GM19238 (cell line): ENCODE data around the gene IFNA7.
"Not testable (repeated sequence)": the region's sequence is repeated elsewhere in the genome, so short reads cannot be mapped to it uniquely, and the experiment has no call there.

Source experiments
- DNase-seq: peaks from one replicate; pipeline ENCODE4 v3.0.0; 2011; ENCODE audit warnings: low spot score; ENCODE audit not compliant: insufficient read length

The IFNA7 gene

DNA sequence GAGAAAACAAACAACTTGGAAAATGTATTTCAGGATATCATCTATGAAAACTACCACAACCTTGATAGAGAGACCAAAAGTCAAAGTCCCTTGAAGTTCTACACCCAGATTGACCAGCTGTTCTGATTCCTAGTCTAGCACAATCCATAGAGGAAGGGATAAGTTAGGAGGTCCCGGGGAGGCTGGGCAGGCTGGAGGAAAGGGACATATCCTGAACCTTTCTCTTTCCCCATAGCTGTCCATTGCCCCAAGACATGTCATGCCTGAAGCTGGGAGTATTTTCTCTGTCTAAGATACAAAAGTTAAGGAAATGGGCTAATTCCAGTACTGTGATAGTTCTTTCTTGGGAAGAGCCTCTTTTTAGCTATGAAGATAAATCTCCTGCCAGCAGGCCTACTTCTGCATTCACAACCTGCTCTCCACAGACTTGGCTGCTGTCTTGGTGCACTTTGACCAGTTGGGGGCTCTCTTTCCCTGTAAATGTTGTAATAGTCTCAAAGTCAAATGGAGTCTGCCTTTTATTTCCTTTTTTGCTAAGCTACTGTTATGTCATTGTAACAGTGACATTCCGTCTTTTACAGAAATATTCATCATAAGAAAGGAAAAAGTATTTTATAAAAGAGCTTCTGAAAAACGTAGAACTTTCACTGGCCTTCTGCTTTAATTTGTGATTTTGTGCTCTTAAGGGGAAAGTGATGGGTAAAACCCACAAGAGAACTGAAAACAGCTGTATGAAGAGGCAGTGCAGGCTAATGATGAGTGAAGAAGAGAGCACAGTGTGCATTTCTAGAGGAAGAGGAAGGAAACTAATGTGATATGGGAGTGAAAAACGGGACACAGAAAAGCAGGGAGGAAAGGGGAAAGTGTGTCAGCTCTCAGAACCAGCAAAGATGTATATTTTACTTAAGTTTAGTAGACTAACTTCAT lies 18.9 kb downstream of the IFNA7 start:
- DNase-seq: not testable (repeated sequence)

DNA sequence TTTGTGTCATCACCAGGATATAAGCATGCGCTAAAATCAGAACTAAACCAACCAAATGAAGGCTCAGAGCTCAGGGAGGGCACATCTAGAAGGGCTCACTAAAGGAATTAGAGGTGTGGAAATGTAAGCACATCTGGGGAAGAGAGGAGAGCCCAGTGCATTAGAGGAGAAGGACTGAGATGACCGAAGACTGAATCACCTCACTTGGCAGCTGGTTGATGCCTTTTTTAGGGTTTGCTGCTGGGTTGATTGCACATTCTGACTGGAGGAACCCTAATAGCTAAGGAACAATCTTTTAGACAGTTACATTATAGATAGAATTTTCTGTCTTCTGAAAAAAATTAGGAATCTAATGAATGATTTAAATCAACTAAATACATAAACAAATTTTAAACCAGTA lies 27.3 kb downstream of the IFNA7 start:
- DNase-seq: no peak

DNA sequence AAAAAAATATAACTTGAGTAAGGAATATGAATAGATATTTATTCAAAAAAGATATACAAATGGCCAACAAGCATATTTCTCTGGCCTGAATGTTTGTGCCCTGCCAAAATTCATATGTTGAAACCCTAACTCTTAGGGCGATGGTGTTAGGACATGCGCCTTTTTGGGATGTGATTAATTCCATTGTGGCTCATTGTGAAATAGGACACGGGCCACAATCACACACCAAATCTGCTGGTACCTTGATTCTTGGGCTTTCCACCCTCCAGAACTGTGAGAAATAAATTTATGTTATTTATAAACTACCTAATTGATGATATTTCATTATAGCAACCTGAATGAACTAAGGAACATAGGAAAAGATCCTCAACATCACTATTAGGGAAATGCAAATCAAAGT lies 29.8 kb downstream of the IFNA7 start:
- no peak for DNase-seq

DNA sequence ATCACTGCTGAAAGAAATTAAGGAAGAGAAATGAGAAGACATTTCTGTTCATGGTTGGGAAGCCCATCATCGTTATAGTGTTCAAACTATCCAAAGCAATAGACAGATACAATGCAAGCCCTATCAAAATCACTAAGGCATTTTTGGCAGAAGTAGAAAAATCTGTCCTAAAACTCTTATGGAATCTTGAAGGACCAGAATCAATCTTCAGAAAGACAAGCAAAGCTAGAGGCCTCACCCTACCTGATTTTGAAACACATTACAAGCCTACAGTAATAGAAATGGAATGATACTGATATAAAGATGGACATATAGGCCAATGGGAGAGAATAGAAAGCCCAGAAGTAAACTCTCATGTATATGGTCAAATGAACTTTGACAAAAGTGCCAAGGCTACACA lies 30.7 kb downstream of the IFNA7 start:
- DNase-seq: no peak

DNA sequence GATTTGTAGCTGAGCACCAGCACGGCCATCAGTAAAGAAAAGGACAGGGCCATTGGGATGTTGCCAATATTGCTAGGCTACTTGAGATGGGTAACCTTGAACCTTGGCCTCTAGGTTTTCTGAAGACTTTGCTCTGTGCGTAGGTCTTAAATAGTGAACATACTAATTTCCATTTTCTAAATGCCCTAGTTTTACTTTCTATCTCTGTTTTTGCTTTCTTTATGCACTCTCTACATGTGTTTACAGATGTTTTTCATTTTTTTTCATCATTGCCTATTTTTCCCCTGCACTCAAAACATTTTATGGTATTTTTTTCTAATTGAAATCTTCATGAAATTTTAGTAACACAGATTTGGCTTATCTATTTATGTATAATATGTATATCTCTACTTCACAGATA lies 35.4 kb downstream of the IFNA7 start, which contains the start of gene IFNA21:
IFNA21 (minus strand) TSS at position 101 of the 400 bp plus-strand sequence; CDS start at position 53, 48 bp downstream.
- DNase-seq: not testable (repeated sequence)

DNA sequence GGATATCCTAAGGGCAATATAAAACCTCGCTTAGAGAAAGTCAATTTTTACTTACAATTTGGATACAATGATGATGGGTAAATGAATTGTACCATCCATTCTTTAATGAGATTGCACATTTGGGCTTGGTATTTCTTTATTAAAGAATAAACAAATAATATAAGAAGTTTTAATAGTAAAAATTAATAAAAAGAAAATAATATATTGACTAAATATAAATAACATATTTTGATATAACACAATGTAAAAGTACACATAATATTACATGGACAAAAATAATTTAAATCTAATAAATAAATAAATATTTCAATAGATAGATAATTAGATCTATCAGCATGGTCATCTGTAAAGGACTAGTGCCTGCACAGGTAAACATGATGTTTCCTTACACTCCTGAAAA lies 36.5 kb downstream of the IFNA7 start:
- no peak for DNase-seq

DNA sequence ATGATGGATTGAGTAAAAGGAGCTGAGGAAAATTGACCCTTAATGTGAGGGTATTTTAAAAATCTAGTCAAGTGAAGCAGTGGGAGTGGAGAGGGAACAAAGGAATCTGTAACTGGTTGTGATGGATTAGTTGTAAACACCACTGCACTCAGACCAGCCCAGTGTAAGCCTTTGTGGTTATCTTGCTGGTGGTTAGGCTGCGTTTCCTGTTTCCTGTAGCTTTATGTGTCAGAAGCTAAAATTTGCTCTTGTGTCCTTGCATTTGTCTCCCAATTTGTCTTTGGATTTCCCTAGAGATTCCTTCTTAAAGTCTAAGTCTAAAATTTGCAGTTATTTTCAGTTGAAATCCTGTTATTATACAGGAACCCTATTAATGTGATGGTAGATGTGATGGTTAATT lies 41.8 kb downstream of the IFNA7 start:
- no peak for DNase-seq

DNA sequence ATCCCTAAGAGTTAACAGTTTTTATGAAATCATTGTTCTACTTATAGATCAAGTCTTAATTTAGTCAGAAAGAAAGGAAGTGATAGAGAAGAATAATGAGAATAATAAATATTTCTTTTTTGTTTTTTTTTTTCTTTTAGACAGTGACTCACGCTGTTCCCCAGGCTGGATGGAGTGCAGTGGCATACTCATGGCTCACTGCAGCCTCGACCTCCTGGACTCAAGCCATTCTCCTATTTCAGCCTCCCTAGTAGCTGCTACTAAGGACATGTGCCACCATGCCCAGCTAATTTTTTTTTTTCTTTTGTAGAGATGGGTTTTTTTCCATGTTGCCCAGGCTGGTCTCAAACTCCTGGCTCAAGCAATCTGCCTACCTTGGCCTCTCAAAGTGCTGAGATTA lies 46.5 kb downstream of the IFNA7 start:
- no peak for DNase-seq

DNA sequence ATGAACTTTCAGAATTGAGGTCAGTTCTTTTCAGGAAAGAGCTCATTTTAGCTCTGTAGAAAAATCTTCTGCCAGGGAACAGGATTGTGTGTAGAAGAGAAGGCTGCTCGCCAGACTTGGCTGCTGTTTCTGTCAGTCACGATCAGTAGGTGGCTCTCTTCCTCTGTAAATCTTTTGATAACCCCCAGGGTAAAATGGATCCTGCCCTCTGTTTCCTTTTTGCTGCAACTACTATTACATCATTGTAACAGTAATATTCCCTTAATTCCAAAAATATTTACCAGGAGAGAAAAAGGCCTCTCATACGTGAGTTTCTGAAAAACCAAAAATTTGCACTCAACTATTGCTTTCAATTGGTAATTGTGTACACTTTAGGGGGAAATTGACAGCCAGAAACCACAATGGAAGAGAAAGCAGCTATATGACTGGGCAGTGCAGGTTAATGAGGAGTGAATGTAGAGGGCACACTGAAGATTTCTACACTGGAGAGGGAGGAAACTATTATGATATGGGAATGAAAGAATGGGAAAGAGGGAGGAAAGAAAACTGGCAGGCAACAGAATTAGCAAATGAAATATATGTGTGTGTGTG lies 47.9 kb downstream of the IFNA7 start:
- DNase-seq: no peak

DNA sequence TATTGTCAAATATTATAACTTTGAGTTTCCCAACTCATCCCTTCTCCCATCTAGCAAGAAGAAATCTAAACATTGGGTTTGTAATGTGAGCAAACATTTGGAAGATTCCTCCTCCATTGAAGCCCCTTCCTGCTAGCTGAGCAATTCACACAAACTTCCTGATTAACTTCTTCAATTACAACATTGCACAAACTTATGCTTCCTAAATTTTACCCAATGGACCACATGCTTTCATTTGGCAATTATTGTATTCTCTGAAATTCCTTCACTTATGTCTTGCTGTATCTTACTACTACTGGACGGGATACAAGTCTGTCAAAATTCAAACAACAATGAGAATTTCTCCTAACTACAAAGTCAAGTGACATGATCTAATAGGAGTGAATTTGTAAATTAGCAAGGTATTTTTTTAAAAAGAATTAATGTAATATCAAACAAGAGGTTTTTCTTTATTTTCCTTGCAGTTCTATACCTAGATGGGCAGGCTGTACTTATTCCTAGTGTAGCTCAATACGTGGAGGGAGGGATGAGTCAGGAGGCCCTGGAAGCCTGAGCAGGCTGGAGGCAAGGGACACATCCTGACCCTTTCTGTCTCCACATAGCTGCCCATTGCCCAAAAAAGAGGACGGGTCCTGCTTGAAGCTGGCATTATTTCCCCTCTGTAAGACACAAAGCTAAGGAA lies 48.5 kb downstream of the IFNA7 start:
- DNase-seq: no peak
